ENCODE results near the gene SETDB2.

DNA sequence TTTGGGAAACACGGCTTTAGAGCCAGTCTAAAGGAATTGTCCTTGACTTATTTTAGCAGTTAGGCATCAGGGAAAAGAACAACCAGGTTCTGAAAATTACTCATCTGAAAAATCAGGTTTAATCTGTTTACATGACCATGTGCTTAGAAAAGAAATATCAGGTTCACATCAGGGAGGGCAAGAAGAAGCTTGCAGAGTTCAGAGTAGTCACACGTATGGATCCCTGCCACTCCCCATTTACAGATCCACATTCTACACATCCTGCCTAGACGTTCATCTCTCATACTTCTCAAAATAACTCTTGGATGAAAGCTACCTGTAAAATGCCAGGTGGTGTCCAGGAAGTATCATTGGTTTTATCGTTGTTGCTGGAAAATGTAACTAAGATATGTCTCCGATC lies 37.7 kb downstream of the SETDB2 start:
- TF ChIP-seq POLR2A (IDR thresholded peaks at IDR 0.05), result no peak
- TF ChIP-seq, protein P1, sequence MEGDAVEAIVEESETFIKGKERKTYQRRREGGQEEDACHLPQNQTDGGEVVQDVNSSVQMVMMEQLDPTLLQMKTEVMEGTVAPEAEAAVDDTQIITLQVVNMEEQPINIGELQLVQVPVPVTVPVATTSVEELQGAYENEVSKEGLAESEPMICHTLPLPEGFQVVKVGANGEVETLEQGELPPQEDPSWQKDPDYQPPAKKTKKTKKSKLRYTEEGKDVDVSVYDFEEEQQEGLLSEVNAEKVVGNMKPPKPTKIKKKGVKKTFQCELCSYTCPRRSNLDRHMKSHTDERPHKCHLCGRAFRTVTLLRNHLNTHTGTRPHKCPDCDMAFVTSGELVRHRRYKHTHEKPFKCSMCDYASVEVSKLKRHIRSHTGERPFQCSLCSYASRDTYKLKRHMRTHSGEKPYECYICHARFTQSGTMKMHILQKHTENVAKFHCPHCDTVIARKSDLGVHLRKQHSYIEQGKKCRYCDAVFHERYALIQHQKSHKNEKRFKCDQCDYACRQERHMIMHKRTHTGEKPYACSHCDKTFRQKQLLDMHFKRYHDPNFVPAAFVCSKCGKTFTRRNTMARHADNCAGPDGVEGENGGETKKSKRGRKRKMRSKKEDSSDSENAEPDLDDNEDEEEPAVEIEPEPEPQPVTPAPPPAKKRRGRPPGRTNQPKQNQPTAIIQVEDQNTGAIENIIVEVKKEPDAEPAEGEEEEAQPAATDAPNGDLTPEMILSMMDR (IDR thresholded peaks at IDR 0.05), result no peak

Data from prostate gland (tissue), 2 donors.